ENCODE measurements around the gene TRIM2. TPM values are rescaled to one million over a fixed set of nuclear protein-coding genes. Genes with fewer than 3 reads are reported as not detected.

Gene TRIM2
- total and polyA plus RNA-seq, 9 donors = 9.5 to 57.5 (median 44.4) TPM

GRCh38 chr4:153248641-153249198 lies 44.5 kb downstream of the TRIM2 start:
- Histone ChIP-seq H3K27ac (peak overlapping the region in 1 of 2 donors; percentile 41), H3K9me3 (no peaks in the 10 kb centered on the region), H3K4me1 (ENCODE audit: insufficient read depth) (peaks cover 4% of the 10 kb centered on the region), H3K36me3 (no peaks in the 10 kb centered on the region), H3K27me3 (no peaks in the 10 kb centered on the region), H3K4me3 (peak overlapping the region; percentile 50)
- TF ChIP-seq EP300 (IDR thresholded peaks at IDR 0.05) (no peak), POLR2A (IDR thresholded peaks at IDR 0.05) (no peak), CTCF (IDR thresholded peaks at IDR 0.05) (no peak)
- 17 to 24% (median 18%) methylated on average over 14 of the region's 14 CpGs for WGBS, 3 donors
- intact Hi-C loops (cut with DNase I) = no loop called here
- no peak for DNase-seq

- H3K36me3 ChIP-seq = no peaks in the 10 kb centered on the region
- TF ChIP-seq EP300 (IDR thresholded peaks at IDR 0.05) = no peak
- TF ChIP-seq POLR2A (IDR thresholded peaks at IDR 0.05) = no peak
- TF ChIP-seq CTCF (IDR thresholded peaks at IDR 0.05) = no peak
- H3K9me3 ChIP-seq = no peaks in the 10 kb centered on the region
- H3K27me3 ChIP-seq = no peaks in the 10 kb centered on the region
- DNase-seq = peak; percentile 71 to 87 (median 81)
- intact Hi-C loops (cut with DNase I) = no loop called here
- peak overlapping the region in 1 of 2 donors; percentile 41 for H3K27ac ChIP-seq
- H3K4me1 ChIP-seq (ENCODE audit: insufficient read depth) = peaks cover 4% of the 10 kb centered on the region
- peak overlapping the region; percentile 50 for H3K4me3 ChIP-seq
- WGBS, 3 donors = 4 to 6% (median 4%) methylated on average over 44 of the region's 44 CpGs
Measured at GRCh38 chr4:153249199-153250041, 45.2 kb downstream of the TRIM2 start.

- Histone ChIP-seq H3K4me3 (no peak overlapping the region), H3K36me3 (no peaks in the 10 kb centered on the region), H3K27me3 (no peaks in the 10 kb centered on the region), H3K4me1 (ENCODE audit: insufficient read depth) (peaks cover 8% of the 10 kb centered on the region), H3K27ac (no peak overlapping the region), H3K9me3 (no peaks in the 10 kb centered on the region)
- intact Hi-C loops (cut with DNase I) = no loop called here
- WGBS, 3 donors = 88 to 89% (median 89%) methylated on average over 3 of the region's 3 CpGs
- TF ChIP-seq POLR2A (IDR thresholded peaks at IDR 0.05) = no peak
- no peak for TF ChIP-seq EP300 (IDR thresholded peaks at IDR 0.05)
- no peak for TF ChIP-seq CTCF (IDR thresholded peaks at IDR 0.05)
- DNase-seq = no peak
Measured at GRCh38 chr4:153252122-153252521, 47.9 kb downstream of the TRIM2 start.

GRCh38 chr4:153255233-153255632 lies 51.0 kb downstream of the TRIM2 start:
- Histone ChIP-seq H3K9me3 (no peaks in the 10 kb centered on the region), H3K27me3 (no peaks in the 10 kb centered on the region), H3K4me3 (no peak overlapping the region), H3K36me3 (no peaks in the 10 kb centered on the region), H3K4me1 (ENCODE audit: insufficient read depth) (peaks cover 4% of the 10 kb centered on the region), H3K27ac (no peak overlapping the region)
- no peak for DNase-seq
- intact Hi-C loops (cut with DNase I) = no loop called here
- no peak for TF ChIP-seq POLR2A (IDR thresholded peaks at IDR 0.05)
- no peak for TF ChIP-seq EP300 (IDR thresholded peaks at IDR 0.05)
- TF ChIP-seq CTCF (IDR thresholded peaks at IDR 0.05) = no peak
- 72 to 94% (median 81%) methylated on average over 3 of the region's 3 CpGs for WGBS, 3 donors
